HL-60 (cell line): ENCODE data around the gene SIPA1.

Source experiments
- POLR2AphosphoS5 ChIP-seq: IDR thresholded peaks from 2 replicates; pipeline ENCODE4 v1.6.1; 2012; ENCODE audit warnings: low read depth
- TF ChIP-seq, protein P1 (sequence below): IDR thresholded peaks from one replicate; pipeline ENCODE4 v1.5.1; 2011; ENCODE audit warnings: low read length, control low read depth, inconsistent platforms; ENCODE audit not compliant: insufficient read depth

DNA sequence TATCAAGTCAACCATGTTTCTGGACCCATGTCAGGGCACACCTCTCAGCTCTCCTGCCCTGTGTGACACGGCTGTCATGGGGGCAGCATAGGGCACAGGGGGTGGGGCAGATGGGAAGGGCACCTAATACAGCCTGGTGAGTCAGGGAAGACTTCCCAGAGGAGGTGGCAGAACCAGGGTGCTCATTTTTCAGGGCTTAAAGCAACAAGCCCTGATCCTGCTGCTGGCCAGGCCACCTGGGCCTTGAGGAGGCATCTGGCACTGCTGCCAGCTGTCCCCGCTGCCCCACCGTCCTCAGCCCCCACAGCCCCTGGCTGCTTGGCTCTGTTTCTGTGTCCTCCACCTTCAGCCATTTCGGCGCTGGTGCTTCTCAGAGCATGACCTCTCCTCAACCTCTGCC is 28.2 kb upstream of the SIPA1 start:
- TF ChIP-seq, protein P1, sequence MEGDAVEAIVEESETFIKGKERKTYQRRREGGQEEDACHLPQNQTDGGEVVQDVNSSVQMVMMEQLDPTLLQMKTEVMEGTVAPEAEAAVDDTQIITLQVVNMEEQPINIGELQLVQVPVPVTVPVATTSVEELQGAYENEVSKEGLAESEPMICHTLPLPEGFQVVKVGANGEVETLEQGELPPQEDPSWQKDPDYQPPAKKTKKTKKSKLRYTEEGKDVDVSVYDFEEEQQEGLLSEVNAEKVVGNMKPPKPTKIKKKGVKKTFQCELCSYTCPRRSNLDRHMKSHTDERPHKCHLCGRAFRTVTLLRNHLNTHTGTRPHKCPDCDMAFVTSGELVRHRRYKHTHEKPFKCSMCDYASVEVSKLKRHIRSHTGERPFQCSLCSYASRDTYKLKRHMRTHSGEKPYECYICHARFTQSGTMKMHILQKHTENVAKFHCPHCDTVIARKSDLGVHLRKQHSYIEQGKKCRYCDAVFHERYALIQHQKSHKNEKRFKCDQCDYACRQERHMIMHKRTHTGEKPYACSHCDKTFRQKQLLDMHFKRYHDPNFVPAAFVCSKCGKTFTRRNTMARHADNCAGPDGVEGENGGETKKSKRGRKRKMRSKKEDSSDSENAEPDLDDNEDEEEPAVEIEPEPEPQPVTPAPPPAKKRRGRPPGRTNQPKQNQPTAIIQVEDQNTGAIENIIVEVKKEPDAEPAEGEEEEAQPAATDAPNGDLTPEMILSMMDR = no peak
- TF ChIP-seq POLR2AphosphoS5 = no peak
